ENCODE measurements around the gene CAMTA1.

Gene CAMTA1

GRCh38 chr1:7374563-7375160 is 589.4 kb downstream of the CAMTA1 start (continued):
- TF ChIP-seq CSRNP3 (CRISPR knock-in tag; IDR thresholded peaks at IDR 0.05) (no peak), POU6F1 (CRISPR knock-in tag; IDR thresholded peaks at IDR 0.05; ENCODE audit: borderline replicate concordance, low read depth) (no peak), ZNF565 (CRISPR knock-in tag; conservative IDR thresholded peaks at IDR 0.05; ENCODE audit: low read depth) (no peak), ISL1 (CRISPR knock-in tag; IDR thresholded peaks at IDR 0.05) (no peak), PPARA (CRISPR knock-in tag; IDR thresholded peaks at IDR 0.05; ENCODE audit: borderline replicate concordance) (no peak), RARB (CRISPR knock-in tag; IDR thresholded peaks at IDR 0.05) (no peak), GLIS3 (CRISPR knock-in tag; IDR thresholded peaks at IDR 0.05) (no peak), ZC3H10 (CRISPR knock-in tag; IDR thresholded peaks at IDR 0.05) (no peak)
- TF ChIP-seq, protein P1, sequence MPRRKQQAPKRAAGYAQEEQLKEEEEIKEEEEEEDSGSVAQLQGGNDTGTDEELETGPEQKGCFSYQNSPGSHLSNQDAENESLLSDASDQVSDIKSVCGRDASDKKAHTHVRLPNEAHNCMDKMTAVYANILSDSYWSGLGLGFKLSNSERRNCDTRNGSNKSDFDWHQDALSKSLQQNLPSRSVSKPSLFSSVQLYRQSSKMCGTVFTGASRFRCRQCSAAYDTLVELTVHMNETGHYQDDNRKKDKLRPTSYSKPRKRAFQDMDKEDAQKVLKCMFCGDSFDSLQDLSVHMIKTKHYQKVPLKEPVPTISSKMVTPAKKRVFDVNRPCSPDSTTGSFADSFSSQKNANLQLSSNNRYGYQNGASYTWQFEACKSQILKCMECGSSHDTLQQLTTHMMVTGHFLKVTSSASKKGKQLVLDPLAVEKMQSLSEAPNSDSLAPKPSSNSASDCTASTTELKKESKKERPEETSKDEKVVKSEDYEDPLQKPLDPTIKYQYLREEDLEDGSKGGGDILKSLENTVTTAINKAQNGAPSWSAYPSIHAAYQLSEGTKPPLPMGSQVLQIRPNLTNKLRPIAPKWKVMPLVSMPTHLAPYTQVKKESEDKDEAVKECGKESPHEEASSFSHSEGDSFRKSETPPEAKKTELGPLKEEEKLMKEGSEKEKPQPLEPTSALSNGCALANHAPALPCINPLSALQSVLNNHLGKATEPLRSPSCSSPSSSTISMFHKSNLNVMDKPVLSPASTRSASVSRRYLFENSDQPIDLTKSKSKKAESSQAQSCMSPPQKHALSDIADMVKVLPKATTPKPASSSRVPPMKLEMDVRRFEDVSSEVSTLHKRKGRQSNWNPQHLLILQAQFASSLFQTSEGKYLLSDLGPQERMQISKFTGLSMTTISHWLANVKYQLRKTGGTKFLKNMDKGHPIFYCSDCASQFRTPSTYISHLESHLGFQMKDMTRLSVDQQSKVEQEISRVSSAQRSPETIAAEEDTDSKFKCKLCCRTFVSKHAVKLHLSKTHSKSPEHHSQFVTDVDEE (CRISPR knock-in tag; IDR thresholded peaks at IDR 0.05) = no peak

- ATAC-seq = no peak
- no peak for TF ChIP-seq OSR1 (CRISPR knock-in tag; IDR thresholded peaks at IDR 0.05)
- TF ChIP-seq CSRNP3 (CRISPR knock-in tag; IDR thresholded peaks at IDR 0.05) = no peak
- TF ChIP-seq ZNF565 (CRISPR knock-in tag; conservative IDR thresholded peaks at IDR 0.05; ENCODE audit: low read depth) = no peak
- no peak for TF ChIP-seq ZFP3 (CRISPR knock-in tag; IDR thresholded peaks at IDR 0.05)
- no peak for TF ChIP-seq GLIS3 (CRISPR knock-in tag; IDR thresholded peaks at IDR 0.05)
- no peak for TF ChIP-seq BACH2 (CRISPR knock-in tag; IDR thresholded peaks at IDR 0.05; ENCODE audit: borderline replicate concordance)
- TF ChIP-seq, protein P1 (CRISPR knock-in tag; IDR thresholded peaks at IDR 0.05) = no peak
Measured at GRCh38 chr1:7375329-7375728, 590.1 kb downstream of the CAMTA1 start.

DNA sequence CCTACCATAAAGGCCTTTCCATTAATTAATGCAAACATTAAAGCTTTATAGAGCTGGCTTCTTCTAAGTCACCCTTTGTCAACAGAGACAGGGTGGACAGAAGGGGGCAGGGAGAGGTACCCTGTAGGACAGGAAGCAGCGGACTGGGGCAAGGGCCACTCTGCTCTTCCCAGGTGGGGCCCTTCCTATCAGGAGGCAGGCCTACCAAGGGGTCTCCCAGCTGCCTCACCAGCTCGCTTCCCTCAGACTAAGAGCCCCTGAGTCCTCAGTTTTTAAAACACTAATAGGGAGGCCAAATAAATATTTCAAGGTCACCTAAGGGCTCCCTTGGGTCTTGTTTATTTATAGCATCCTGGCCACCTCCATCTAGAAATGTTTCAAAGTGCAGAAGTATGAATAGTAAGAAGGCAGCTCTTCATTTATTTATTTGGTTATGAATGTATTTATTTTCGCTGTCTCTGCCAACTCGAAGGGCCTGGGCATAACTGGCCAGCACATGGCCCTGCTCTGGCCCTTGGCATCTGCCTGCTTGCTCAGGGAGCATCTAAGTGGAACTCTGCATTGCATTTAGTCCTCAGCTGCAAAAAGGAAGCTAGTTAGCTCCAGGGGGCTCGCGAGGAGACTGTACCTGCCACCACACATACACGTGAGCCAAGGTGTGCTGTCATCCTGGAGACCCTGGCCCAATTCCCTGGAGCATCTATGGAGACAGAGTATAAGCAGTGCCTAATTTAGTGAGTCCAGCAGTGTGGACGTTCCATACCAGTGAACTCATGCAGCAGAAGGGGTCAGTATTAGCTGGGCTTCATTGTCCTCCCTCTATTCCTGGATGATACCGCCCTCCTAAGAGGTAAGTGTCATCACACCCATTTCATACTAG is 590.8 kb downstream of the CAMTA1 start:
- no peak for ATAC-seq

More for the DNA sequence above, 590.8 kb downstream of the CAMTA1 start:
- no peak for TF ChIP-seq ZFP30 (CRISPR knock-in tag; IDR thresholded peaks at IDR 0.05)
- TF ChIP-seq BACH2 (CRISPR knock-in tag; IDR thresholded peaks at IDR 0.05; ENCODE audit: borderline replicate concordance) = no peak
- TF ChIP-seq PATZ1 (CRISPR knock-in tag; IDR thresholded peaks at IDR 0.05; ENCODE audit: borderline replicate concordance) = no peak
- no peak for TF ChIP-seq CSRNP3 (CRISPR knock-in tag; IDR thresholded peaks at IDR 0.05)
- no peak for TF ChIP-seq ISL1 (CRISPR knock-in tag; IDR thresholded peaks at IDR 0.05)
- TF ChIP-seq, protein P2, sequence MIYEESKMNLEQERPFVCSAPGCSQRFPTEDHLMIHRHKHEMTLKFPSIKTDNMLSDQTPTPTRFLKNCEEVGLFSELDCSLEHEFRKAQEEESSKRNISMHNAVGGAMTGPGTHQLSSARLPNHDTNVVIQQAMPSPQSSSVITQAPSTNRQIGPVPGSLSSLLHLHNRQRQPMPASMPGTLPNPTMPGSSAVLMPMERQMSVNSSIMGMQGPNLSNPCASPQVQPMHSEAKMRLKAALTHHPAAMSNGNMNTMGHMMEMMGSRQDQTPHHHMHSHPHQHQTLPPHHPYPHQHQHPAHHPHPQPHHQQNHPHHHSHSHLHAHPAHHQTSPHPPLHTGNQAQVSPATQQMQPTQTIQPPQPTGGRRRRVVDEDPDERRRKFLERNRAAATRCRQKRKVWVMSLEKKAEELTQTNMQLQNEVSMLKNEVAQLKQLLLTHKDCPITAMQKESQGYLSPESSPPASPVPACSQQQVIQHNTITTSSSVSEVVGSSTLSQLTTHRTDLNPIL (CRISPR knock-in tag; IDR thresholded peaks at IDR 0.05; ENCODE audit: low read depth) = no peak
- TF ChIP-seq GLIS3 (CRISPR knock-in tag; IDR thresholded peaks at IDR 0.05) = no peak
